Measurements from ENCODE around the gene ZC2HC1B. TPM values are rescaled to one million over a fixed set of nuclear protein-coding genes. Genes with fewer than 3 reads are reported as not detected.

ZC2HC1B gene
- total RNA-seq, 2 experiments from 2014 or later: not detected

- no peak overlapping the region for H3K4me3 Mint-ChIP-seq
- DNase-seq (no peak), ATAC-seq (ENCODE audit: poor library complexity) (no peak)
- no peaks in the 10 kb centered on the region for H3K4me1 Mint-ChIP-seq (ENCODE audit: low read depth)
- POLR2A ChIA-PET: no interaction called here
- no peaks in the 10 kb centered on the region for H3K36me3 Mint-ChIP-seq (ENCODE audit: low read depth)
- TF ChIP-seq CTCF (IDR thresholded peaks at IDR 0.05): no peak
- H3K27ac ChIP-seq (ENCODE audit: low read depth in 1 of 2, low read length in 2 of 2): no peak overlapping the region
- no peaks in the 10 kb centered on the region for H3K4me1 ChIP-seq (ENCODE audit: insufficient read depth, low read length)
- intact Hi-C loops (cut with DNase I, micrococcal nuclease): no loop called here
- no peak overlapping the region for H3K4me3 ChIP-seq (ENCODE audit: low read length)
- H3K27ac Mint-ChIP-seq: no peak overlapping the region
- no peaks in the 10 kb centered on the region for H3K9me3 ChIP-seq (ENCODE audit: control insufficient read depth in 1 of 2, insufficient read depth in 1 of 2, low read length in 2 of 2)
- no peaks in the 10 kb centered on the region for H3K36me3 ChIP-seq (ENCODE audit: insufficient read depth, low read length)
- H3K27me3 Mint-ChIP-seq: no peaks in the 10 kb centered on the region
- CTCF ChIA-PET: no interaction called here
- H3K27me3 ChIP-seq (ENCODE audit: control insufficient read depth in 1 of 2, insufficient read depth in 2 of 2, low read length in 2 of 2): no peaks in the 10 kb centered on the region
- H3K9me3 Mint-ChIP-seq: no peaks in the 10 kb centered on the region
These were observed 120.4 kb downstream of the ZC2HC1B start for GRCh38 chr6:143984666-143985065.

GRCh38 chr6:143986463-143987065, 122.3 kb downstream of the ZC2HC1B start:
- intact Hi-C loops (cut with DNase I, micrococcal nuclease): no loop called here
- H3K27ac Mint-ChIP-seq: no peak overlapping the region
- H3K27me3 ChIP-seq (ENCODE audit: control insufficient read depth in 1 of 2, insufficient read depth in 2 of 2, low read length in 2 of 2): no peaks in the 10 kb centered on the region

More at GRCh38 chr6:143986463-143987065, 122.3 kb downstream of the ZC2HC1B start:
- H3K27me3 Mint-ChIP-seq: no peaks in the 10 kb centered on the region
- POLR2A ChIA-PET: no interaction called here
- Histone ChIP-seq H3K4me1 (ENCODE audit: insufficient read depth, low read length) (no peaks in the 10 kb centered on the region), H3K9me3 (ENCODE audit: control insufficient read depth in 1 of 2, insufficient read depth in 1 of 2, low read length in 2 of 2) (no peaks in the 10 kb centered on the region), H3K27ac (ENCODE audit: low read depth in 1 of 2, low read length in 2 of 2) (no peak overlapping the region), H3K36me3 (ENCODE audit: insufficient read depth, low read length) (no peaks in the 10 kb centered on the region), H3K4me3 (ENCODE audit: low read length) (no peak overlapping the region)
- DNase-seq (no peak), ATAC-seq (ENCODE audit: poor library complexity) (no peak)
- TF ChIP-seq CTCF (IDR thresholded peaks at IDR 0.05): no peak
- no peaks in the 10 kb centered on the region for H3K9me3 Mint-ChIP-seq
- CTCF ChIA-PET: interaction anchor here (0.6 to 0.9 kb wide), 2 partner anchors 14 to 126 kb away, joined by 3 read pairs; no protein-coding TSS in a partner anchor
- H3K4me1 Mint-ChIP-seq (ENCODE audit: low read depth): no peaks in the 10 kb centered on the region
- H3K4me3 Mint-ChIP-seq: no peak overlapping the region
- H3K36me3 Mint-ChIP-seq (ENCODE audit: low read depth): no peaks in the 10 kb centered on the region

Other genes with a start within 250 kb of the ZC2HC1B start
- 10 to 100 TPM; 19.6 to 25.0 TPM for gene PHACTR2, start 186.5 kb upstream of the ZC2HC1B start, total RNA-seq
- gene LTV1, start 21.1 kb upstream of the ZC2HC1B start, total RNA-seq: 10 to 100 TPM; 27.0 to 28.5 TPM
- gene PLAGL1, start 143.8 kb downstream of the ZC2HC1B start, total RNA-seq: 1 to 10 TPM; 1.0 to 1.1 TPM
- gene SF3B5, start 231.1 kb downstream of the ZC2HC1B start, total RNA-seq: 100 to 1,000 TPM; 113 to 124 TPM